ENCODE data around the gene KCTD19. TPM values are rescaled to one million over a fixed set of nuclear protein-coding genes. Genes with fewer than 3 reads are reported as not detected.

The KCTD19 gene
- total and polyA plus RNA-seq, 8 donors: 0.09 to 0.70 (median 0.49) TPM; not detected in 2

DNA sequence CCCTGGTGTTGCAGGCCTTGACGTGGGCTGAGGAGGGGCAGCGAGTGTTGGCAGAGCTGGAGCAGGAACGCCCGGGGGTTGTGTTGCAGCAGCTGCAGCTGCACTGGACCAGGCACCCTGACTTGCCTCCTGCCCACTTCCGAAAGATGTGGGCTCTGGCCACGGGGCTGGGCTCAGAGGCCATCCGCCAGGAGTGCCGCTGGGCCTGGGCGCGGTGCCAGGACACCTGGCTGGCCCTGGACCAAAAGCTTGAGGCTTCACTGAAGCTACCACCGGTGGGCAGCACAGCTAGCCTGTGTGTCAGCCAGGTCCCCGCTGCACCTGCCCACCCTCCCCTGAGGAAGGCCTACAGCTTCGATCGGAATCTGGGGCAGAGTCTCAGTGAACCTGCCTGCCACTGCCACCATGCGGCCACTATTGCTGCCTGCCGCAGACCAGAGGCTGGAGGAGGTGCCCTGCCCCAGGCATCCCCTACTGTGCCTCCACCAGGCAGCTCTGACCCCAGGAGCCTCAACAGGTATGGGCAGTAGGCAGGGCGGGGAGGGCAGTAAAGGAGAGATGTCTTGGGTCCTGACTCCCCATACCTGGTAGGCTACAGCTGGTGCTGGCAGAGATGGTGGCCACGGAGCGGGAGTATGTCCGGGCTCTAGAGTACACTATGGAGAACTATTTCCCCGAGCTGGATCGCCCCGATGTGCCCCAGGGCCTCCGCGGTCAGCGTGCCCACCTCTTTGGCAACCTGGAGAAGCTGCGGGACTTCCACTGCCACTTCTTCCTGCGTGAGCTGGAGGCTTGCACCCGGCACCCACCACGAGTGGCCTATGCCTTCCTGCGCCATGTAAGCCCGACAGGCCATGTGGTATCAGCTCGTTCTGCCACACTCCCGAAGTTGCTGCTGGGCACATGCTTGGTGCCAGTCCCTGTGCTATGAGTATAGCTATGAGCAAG, 41.6 kb downstream of the KCTD19 start:
- FAIRE-seq (no peak), ATAC-seq (peak; percentile 78 to 94 (median 87)), DNase-seq (peak; percentile 56 to 90 (median 78))
- WGBS, 2 donors: 48 to 52% methylated on average over 34 of the region's 34 CpGs
- Histone ChIP-seq H3K27ac (no peak overlapping the region), H3K36me3 (no peaks in the 10 kb centered on the region), H3K4me3 (no peak overlapping the region), H3K27me3 (no peaks in the 10 kb centered on the region), H3K9me3 (no peaks in the 10 kb centered on the region), H3K4me1 (peaks cover 0 to 2% (median 0%) of the 10 kb centered on the region in 3 donors)
- intact Hi-C loops (cut with DNase I): no loop called here
- TF ChIP-seq, protein P1, sequence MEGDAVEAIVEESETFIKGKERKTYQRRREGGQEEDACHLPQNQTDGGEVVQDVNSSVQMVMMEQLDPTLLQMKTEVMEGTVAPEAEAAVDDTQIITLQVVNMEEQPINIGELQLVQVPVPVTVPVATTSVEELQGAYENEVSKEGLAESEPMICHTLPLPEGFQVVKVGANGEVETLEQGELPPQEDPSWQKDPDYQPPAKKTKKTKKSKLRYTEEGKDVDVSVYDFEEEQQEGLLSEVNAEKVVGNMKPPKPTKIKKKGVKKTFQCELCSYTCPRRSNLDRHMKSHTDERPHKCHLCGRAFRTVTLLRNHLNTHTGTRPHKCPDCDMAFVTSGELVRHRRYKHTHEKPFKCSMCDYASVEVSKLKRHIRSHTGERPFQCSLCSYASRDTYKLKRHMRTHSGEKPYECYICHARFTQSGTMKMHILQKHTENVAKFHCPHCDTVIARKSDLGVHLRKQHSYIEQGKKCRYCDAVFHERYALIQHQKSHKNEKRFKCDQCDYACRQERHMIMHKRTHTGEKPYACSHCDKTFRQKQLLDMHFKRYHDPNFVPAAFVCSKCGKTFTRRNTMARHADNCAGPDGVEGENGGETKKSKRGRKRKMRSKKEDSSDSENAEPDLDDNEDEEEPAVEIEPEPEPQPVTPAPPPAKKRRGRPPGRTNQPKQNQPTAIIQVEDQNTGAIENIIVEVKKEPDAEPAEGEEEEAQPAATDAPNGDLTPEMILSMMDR (IDR thresholded peaks at IDR 0.05): peak; percentile 38 to 59 (median 40)

DNA sequence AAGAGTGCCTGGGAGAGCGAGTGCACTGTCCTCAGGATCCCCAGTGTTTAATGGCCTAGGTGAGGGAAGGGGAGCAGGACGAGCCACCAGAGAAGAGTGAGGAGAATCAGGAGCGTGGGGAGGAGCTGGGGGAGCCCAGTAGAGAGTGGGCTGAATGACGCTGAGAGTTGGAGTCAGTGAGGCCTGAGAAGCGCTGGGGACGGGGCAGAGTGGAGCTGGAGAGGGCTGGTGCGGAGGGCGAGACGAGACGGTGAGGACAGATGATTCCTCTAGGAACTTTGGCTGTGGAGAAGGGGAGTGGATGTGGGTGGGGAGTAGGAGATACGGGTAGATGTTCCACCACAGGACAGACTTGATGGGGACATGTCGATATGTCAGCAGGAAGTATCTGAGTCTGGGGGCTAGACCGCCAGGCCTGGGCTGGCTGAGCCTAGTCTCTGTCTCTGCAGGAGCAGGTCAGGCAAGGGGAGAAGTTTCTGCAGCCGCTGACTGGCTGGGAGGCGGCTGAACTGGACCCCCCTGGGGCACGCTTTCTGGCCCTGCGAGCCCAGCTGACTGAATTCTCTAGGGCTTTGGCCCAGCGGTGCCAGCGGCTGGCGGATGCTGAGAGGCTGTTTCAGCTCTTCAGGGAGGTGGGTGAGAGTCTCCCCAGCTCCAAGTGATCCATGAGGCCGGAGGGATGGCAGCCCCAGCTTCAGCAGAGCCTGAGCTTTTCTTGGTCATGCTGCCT, 42.5 kb downstream of the KCTD19 start:
- Histone ChIP-seq H3K4me1 (peaks cover 0 to 2% (median 0%) of the 10 kb centered on the region in 3 donors), H3K9me3 (no peaks in the 10 kb centered on the region), H3K4me3 (no peak overlapping the region), H3K27ac (no peak overlapping the region), H3K36me3 (no peaks in the 10 kb centered on the region), H3K27me3 (no peaks in the 10 kb centered on the region)
- ATAC-seq: no peak
- intact Hi-C loops (cut with DNase I): no loop called here
- FAIRE-seq: no peak
- DNase-seq: peak in 1 of 6 donors; percentile 10
- 91 to 95% methylated on average over 21 of the region's 21 CpGs for WGBS, 2 donors
- TF ChIP-seq, protein P1 (IDR thresholded peaks at IDR 0.05): no peak

DNA sequence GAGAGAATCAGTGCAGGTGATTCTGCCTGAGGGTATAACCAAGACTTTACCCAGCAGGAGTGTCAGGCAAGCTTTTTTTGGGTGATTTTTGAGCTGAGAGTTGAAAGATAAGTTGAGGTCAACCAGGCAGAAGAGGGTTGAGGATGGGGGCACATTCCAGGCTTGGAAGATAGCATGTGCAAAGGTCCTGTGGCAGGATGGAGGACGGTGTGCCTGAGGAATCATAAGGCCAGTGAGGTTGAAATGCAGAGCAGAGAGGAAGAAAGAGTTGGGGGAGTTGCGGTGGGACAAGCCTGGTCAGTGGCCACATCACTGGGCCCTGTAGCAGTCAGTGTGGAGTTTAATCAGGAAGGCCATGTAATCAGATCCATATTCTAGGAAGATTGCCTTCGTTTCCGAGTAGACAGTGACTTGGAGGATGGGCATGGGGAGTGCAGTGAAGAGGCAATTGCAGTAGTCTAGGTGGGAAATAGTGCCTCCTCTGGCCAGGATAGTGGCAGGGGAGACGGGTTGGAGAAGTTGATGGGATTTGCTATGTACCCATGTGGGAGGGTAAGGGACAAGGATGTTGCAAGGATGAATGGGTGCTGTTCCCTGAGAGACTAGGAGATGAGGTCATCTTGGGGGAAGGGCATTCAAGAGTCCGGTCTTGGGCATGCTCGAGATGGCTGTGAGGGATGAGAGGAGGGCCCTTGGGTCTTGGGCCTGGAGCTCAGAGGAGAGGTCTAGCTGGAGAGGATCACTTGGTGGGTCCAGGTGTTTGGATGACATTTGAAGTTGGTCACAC, 43.3 kb downstream of the KCTD19 start:
- no peak for FAIRE-seq

DNA sequence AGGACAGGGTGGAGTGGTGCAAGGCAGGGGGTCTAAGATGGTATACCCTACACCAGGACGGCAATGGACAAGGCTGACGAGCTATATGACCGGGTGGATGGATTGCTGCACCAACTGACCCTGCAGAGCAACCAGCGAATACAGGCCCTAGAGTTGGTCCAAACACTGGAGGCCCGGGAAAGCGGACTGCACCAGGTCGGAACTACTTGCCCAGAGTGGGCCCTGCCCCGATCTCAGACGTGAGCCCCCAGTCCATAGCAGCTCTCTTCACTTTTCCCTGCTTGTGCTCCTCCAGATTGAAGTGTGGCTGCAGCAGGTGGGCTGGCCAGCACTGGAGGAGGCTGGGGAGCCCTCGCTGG, 44.1 kb downstream of the KCTD19 start:
- 92 to 98% methylated on average over 10 of the region's 10 CpGs for WGBS, 2 donors
- no peak for ATAC-seq

More for the DNA sequence above, 43.3 kb downstream of the KCTD19 start:
- 93% methylated on average over 7 of the region's 7 CpGs for WGBS, 2 donors
- TF ChIP-seq, protein P1 (IDR thresholded peaks at IDR 0.05): no peak
- intact Hi-C loops (cut with DNase I): no loop called here
- ATAC-seq (no peak), DNase-seq (peak in 1 of 6 donors; percentile 7)
- peaks cover 0 to 5% (median 0%) of the 10 kb centered on the region in 3 donors for H3K4me1 ChIP-seq
- H3K36me3 ChIP-seq: no peaks in the 10 kb centered on the region
- no peaks in the 10 kb centered on the region for H3K9me3 ChIP-seq
- H3K4me3 ChIP-seq: no peak overlapping the region
- H3K27ac ChIP-seq: no peak overlapping the region
- no peaks in the 10 kb centered on the region for H3K27me3 ChIP-seq

More for the DNA sequence above, 44.1 kb downstream of the KCTD19 start:
- Histone ChIP-seq H3K27ac (no peak overlapping the region), H3K27me3 (no peaks in the 10 kb centered on the region), H3K4me3 (no peak overlapping the region), H3K4me1 (peaks cover 0 to 6% (median 0%) of the 10 kb centered on the region in 3 donors), H3K9me3 (no peaks in the 10 kb centered on the region), H3K36me3 (no peaks in the 10 kb centered on the region)
- FAIRE-seq (no peak), DNase-seq (peak in 1 of 6 donors; percentile 32)
- TF ChIP-seq, protein P1 (IDR thresholded peaks at IDR 0.05): no peak
- intact Hi-C loops (cut with DNase I): no loop called here

Data from pancreas (tissue), 10 donors.